Activated naive CD4-positive, alpha-beta T cell treated with anti-CD3 and anti-CD28 coated beads, Interleukin-2, amount 50 U/mL, for 24 hours (primary cell): ENCODE measurements around the gene DUS1L.

Experiments
- H3K27ac Mint-ChIP-seq: one replicate; pipeline ENCODE4 v1.8.0; 2021; ENCODE audit warnings: mild to moderate bottlenecking, mixed read lengths
- H3K27me3 Mint-ChIP-seq: one replicate; pipeline ENCODE4 v1.8.0; 2021; ENCODE audit warnings: mixed read lengths
- H3K36me3 Mint-ChIP-seq: one replicate; pipeline ENCODE4 v1.8.0; 2021; ENCODE audit warnings: mixed read lengths
- H3K4me1 Mint-ChIP-seq: one replicate; pipeline ENCODE4 v1.8.0; 2021; ENCODE audit warnings: mixed read lengths
- H3K4me3 Mint-ChIP-seq: one replicate; pipeline ENCODE4 v1.8.0; 2021; ENCODE audit warnings: mild to moderate bottlenecking, mixed read lengths
- H3K9me3 Mint-ChIP-seq: one replicate; pipeline ENCODE4 v1.8.0; 2021; ENCODE audit warnings: mixed read lengths

DUS1L gene

DNA sequence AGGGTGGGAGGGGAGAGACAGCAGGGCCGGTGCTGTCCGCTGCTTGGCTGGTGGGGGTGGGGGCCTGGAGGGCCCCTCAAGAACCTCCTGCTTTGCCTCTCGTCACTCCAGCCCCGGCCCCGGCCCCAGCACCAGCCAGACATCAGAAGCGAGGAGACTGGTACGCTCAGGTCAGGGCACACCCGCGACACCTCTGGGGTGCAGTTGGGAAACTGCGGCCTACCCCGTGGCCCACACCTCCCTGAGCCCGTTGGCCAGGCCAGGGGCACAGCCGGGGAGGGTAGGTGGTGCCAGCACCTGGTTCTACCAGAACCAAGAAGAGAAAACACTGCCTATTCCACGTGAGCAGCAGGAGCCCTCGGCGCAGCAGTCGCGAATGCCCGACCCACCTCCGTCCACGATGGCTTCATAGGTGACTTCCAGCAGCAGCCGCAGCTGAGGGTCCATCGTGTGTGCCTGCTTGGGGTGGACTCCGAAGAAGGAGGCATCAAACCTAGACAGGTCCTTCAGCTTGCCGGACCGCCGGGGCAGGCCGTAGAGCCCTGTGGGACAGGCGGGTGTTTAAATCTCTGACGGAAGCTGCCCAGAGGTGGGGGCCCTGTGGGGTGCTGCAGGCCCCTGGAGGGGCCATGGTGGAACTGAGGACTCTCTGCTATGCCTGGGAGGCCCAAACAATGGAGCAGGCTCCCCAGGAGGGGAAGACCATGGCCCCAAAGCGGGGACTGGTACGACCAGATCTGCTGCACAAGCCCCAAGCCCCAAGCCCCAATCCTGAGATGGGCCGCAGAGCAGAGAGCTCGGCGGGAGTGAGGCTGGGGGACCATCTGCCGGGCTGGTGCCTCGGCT is 29.6 kb upstream of the DUS1L start:
- Mint-ChIP-seq H3K4me3 (no peak overlapping the region), H3K9me3 (no peaks in the 10 kb centered on the region), H3K36me3 (peaks cover 2% of the 10 kb centered on the region), H3K4me1 (peaks cover 7% of the 10 kb centered on the region), H3K27me3 (no peaks in the 10 kb centered on the region), H3K27ac (no peak overlapping the region)

- Mint-ChIP-seq H3K4me3 (no peak overlapping the region), H3K27ac (no peak overlapping the region), H3K27me3 (no peaks in the 10 kb centered on the region), H3K36me3 (peaks cover 2% of the 10 kb centered on the region), H3K9me3 (no peaks in the 10 kb centered on the region), H3K4me1 (peaks cover 7% of the 10 kb centered on the region)
These were observed 27.6 kb upstream of the DUS1L start for GRCh38 chr17:82092995-82093751.

- Mint-ChIP-seq H3K27me3 (no peaks in the 10 kb centered on the region), H3K9me3 (no peaks in the 10 kb centered on the region), H3K4me1 (peaks cover 7% of the 10 kb centered on the region), H3K36me3 (peaks cover 2% of the 10 kb centered on the region), H3K27ac (no peak overlapping the region), H3K4me3 (no peak overlapping the region)
These were observed 27.0 kb upstream of the DUS1L start for GRCh38 chr17:82092628-82092994.

GRCh38 chr17:82092094-82092586 is 26.5 kb upstream of the DUS1L start:
- H3K4me1 Mint-ChIP-seq = peaks cover 7% of the 10 kb centered on the region

DNA sequence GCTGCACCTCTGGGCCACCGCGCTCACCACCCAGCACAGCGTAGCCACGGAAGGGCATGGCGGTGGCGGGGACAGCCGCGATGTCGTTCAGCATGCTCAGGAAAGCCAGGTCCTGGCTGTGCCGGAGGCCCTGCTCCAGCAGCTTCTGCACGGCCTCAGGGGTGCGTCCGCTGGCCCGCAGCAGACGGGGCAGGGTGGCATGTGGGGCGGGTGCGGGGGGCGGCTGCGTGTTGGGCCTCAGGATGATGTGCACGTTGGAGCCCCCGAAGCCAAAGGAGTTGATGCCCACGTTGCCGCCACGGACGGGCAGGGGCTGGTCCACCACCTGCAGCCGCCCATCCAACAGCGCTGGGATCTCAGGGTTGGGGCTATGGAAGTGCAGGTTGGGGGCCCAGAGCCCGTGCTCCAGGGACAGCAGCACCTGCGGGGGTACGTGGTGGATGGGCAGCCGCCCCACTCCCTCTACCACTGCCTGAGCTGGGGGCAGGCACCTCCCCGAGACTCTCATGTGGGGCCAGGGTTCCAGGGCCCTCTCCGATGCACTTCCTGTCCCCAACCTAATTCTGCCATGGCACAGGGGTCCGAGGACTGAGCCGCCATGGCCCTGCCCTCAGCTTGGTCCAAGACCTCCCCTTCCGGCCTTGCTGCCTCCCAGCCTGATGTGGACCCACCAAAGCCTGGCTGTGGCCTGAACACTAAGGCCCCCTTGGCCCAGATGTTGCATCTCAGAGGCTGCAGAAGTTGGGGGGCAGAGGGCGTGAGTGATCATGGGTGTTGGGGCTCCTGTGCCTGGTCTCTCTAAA is 25.9 kb upstream of the DUS1L start:
- Mint-ChIP-seq H3K9me3 (no peaks in the 10 kb centered on the region), H3K36me3 (peaks cover 2% of the 10 kb centered on the region), H3K27ac (no peak overlapping the region), H3K4me3 (no peak overlapping the region), H3K4me1 (peaks cover 7% of the 10 kb centered on the region), H3K27me3 (no peaks in the 10 kb centered on the region)

More at GRCh38 chr17:82092094-82092586, 26.5 kb upstream of the DUS1L start:
- no peak overlapping the region for H3K27ac Mint-ChIP-seq
- H3K9me3 Mint-ChIP-seq = no peaks in the 10 kb centered on the region
- H3K36me3 Mint-ChIP-seq = peaks cover 2% of the 10 kb centered on the region
- no peak overlapping the region for H3K4me3 Mint-ChIP-seq
- H3K27me3 Mint-ChIP-seq = no peaks in the 10 kb centered on the region

GRCh38 chr17:82090549-82091263 is 25.1 kb upstream of the DUS1L start:
- Mint-ChIP-seq H3K4me1 (no peaks in the 10 kb centered on the region), H3K36me3 (peaks cover 2% of the 10 kb centered on the region), H3K9me3 (no peaks in the 10 kb centered on the region), H3K27me3 (no peaks in the 10 kb centered on the region), H3K27ac (no peak overlapping the region), H3K4me3 (no peak overlapping the region)

GRCh38 chr17:82089723-82090548 is 24.3 kb upstream of the DUS1L start:
- no peaks in the 10 kb centered on the region for H3K27me3 Mint-ChIP-seq
- no peak overlapping the region for H3K4me3 Mint-ChIP-seq
- no peaks in the 10 kb centered on the region for H3K4me1 Mint-ChIP-seq
- no peaks in the 10 kb centered on the region for H3K9me3 Mint-ChIP-seq
- no peak overlapping the region for H3K27ac Mint-ChIP-seq
- peaks cover 2% of the 10 kb centered on the region for H3K36me3 Mint-ChIP-seq

GRCh38 chr17:82088838-82089722 is 23.5 kb upstream of the DUS1L start:
- Mint-ChIP-seq H3K4me1 (no peaks in the 10 kb centered on the region), H3K9me3 (no peaks in the 10 kb centered on the region), H3K4me3 (no peak overlapping the region), H3K36me3 (peaks cover 2% of the 10 kb centered on the region), H3K27me3 (no peaks in the 10 kb centered on the region), H3K27ac (no peak overlapping the region)

DNA sequence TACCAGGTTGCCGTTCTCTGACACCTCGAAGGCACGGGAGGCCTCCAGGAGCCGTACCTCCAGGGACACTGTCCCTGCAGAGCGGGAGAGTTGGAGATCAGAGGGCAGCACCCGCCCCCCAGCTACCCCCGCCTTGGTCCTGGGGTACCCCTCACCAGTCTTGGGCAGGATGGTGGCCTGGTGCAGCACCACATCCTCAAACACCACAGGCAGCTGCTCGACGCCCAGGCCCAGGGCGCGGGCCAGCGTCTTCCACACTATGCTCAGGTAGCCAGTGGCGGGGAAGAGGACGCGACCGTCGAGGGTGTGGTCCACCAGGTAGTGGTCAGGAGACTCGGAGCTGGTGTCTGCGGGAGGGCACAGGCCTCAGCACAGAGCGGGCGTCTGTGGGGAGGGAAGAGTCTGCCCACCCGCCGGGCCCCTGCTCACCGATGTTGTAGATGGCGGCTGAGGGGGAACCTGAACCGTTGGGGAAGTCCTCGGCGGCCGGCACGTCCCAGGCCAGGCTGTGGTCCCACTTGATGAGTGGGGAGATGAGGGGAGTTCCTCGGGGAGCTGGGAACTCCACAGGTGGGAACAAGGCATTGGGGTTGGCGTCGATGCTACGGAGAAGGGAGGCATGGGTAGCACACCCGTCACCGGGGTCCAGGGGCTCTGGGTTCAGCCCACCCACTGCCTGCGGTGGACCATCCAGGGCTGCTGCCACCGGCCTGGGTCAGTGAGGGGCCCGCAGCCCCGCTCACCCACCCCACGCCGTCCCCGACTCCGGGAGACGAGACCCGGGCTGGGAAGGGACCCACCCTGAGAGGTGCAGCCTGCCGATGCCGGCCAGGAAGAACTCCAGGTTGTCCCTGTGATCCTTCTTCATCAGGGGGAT is 22.6 kb upstream of the DUS1L start:
- H3K27me3 Mint-ChIP-seq = no peaks in the 10 kb centered on the region
- no peaks in the 10 kb centered on the region for H3K4me1 Mint-ChIP-seq
- no peak overlapping the region for H3K4me3 Mint-ChIP-seq
- no peaks in the 10 kb centered on the region for H3K9me3 Mint-ChIP-seq
- H3K36me3 Mint-ChIP-seq = no peaks in the 10 kb centered on the region
- H3K27ac Mint-ChIP-seq = no peak overlapping the region

DNA sequence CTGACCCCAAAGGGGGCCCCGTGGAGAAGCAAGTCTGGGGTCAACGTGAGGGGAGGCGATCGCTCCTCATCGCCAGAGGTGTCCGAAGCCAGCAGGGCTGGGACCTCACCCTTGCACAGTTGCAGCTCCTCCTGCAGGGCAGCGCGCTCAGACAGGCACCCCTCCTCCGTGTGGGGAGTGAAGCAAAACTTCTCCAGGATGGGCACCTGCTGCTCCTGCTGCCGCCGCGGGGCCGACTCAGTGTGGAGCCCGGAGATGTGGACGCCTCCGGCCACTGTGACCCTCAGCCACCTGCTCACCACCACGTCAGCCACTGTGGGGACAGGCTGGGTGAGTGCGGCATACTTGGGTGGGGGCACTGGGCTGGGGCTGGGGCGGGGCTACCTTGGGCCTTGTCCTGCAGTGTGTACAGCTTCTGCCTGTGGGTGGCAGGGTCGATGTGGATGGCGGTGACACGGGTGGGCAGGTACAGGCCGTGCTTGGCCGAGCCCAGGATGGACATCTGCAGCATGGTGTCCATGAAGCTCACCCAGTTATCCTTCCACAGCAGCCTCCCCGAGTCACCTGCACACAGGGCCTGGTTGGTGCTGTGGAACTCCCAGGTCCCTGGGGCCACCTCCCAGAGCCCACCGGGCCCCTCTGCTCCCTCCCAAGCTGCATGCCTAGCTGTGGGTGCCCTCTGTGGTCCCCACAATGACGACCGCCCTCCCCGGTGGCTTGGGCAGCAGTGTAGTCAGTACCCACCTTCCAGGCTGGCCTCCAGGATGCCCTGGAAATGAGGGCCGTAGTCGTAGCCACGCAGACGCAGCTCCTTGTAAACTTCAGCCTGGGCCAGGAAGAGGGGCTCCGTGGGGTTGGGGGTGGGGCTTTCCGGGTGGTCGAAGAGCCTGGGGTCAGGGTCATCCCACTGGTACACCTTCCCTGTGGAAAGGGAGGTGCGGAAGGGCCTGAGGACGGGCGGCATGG is 21.6 kb upstream of the DUS1L start:
- H3K4me3 Mint-ChIP-seq = no peak overlapping the region
- no peaks in the 10 kb centered on the region for H3K9me3 Mint-ChIP-seq
- H3K36me3 Mint-ChIP-seq = no peaks in the 10 kb centered on the region
- no peaks in the 10 kb centered on the region for H3K27me3 Mint-ChIP-seq
- no peak overlapping the region for H3K27ac Mint-ChIP-seq
- H3K4me1 Mint-ChIP-seq = no peaks in the 10 kb centered on the region

- H3K4me1 Mint-ChIP-seq = no peaks in the 10 kb centered on the region
- no peaks in the 10 kb centered on the region for H3K36me3 Mint-ChIP-seq
- no peaks in the 10 kb centered on the region for H3K27me3 Mint-ChIP-seq
- no peak overlapping the region for H3K27ac Mint-ChIP-seq
- H3K9me3 Mint-ChIP-seq = no peaks in the 10 kb centered on the region
- no peak overlapping the region for H3K4me3 Mint-ChIP-seq
These were observed 20.5 kb upstream of the DUS1L start for GRCh38 chr17:82085931-82086764.
